22Rv1 (cell line): Measurements from ENCODE around the gene GUCD1.

Experiments
- CTCF ChIP-seq: fragments of 450-650 bp; IDR thresholded peaks from 2 replicates; pipeline ENCODE4 v1.5.1; 2017; ENCODE audit warnings: mild to moderate bottlenecking
- ZFX ChIP-seq: fragments of 450-650 bp; IDR thresholded peaks from 2 replicates; pipeline ENCODE4 v1.6.1; 2017; ENCODE audit warnings: antibody characterized with exemption, borderline replicate concordance

GRCh38 chr22:24500277-24500820 lies 54.6 kb downstream of the GUCD1 start:
- TF ChIP-seq CTCF: no peak
- TF ChIP-seq ZFX: no peak
